Glutamatergic neuron (in vitro differentiated cells): ENCODE data around the gene PRRX2. TPM values are rescaled to one million over a fixed set of nuclear protein-coding genes. Genes with fewer than 3 reads are reported as not detected.

Experiments used
- DNase-seq: peaks from one replicate; pipeline ENCODE4 v3.0.0; 2022
- H3K27ac Mint-ChIP-seq: one replicate; pipeline ENCODE4 v1.8.0; 2020; ENCODE audit warnings: mild to moderate bottlenecking, mixed read lengths, inconsistent platforms; ENCODE audit not compliant: unreplicated experiment
- H3K27me3 Mint-ChIP-seq: one replicate; pipeline ENCODE4 v1.8.0; 2020; ENCODE audit warnings: mild to moderate bottlenecking, moderate library complexity, mixed read lengths, inconsistent platforms; ENCODE audit not compliant: unreplicated experiment
- H3K36me3 Mint-ChIP-seq: one replicate; pipeline ENCODE4 v1.8.0; 2020; ENCODE audit warnings: mild to moderate bottlenecking, mixed read lengths, inconsistent platforms; ENCODE audit not compliant: unreplicated experiment
- H3K4me1 Mint-ChIP-seq: one replicate; pipeline ENCODE4 v1.8.0; 2020; ENCODE audit warnings: mild to moderate bottlenecking, low read depth, mixed read lengths, inconsistent platforms; ENCODE audit not compliant: unreplicated experiment
- H3K4me3 Mint-ChIP-seq: one replicate; pipeline ENCODE4 v1.8.0; 2020; ENCODE audit warnings: mild to moderate bottlenecking, mixed read lengths, inconsistent platforms; ENCODE audit not compliant: unreplicated experiment
- H3K9me3 Mint-ChIP-seq: one replicate; pipeline ENCODE4 v1.8.0; 2020; ENCODE audit warnings: mild to moderate bottlenecking, moderate library complexity, mixed read lengths, inconsistent platforms; ENCODE audit not compliant: unreplicated experiment
- total RNA-seq: library from RNA; stranded (reverse); fragmentation: NEBNext Ultra II Directional; extraction: Animal tissue kit (Norgen Biotek cat#: 25700); gene quantifications from one replicate; pipeline ENCODE4 v1.2.1, GENCODE V29; 2021; ENCODE audit not compliant: unreplicated experiment
- TF ChIP-seq, protein P1 (sequence below): fragments of 200-600 bp; sonication (generic); IDR thresholded peaks from one replicate; pipeline ENCODE4 v1.5.0; 2021; ENCODE audit not compliant: partially characterized antibody, unreplicated experiment

PRRX2 gene
- total RNA-seq, 1 donor from 2014 or later, result 2.3 TPM

GRCh38 chr9:129685220-129685932 is 19.9 kb downstream of the PRRX2 start:
- TF ChIP-seq, protein P1, sequence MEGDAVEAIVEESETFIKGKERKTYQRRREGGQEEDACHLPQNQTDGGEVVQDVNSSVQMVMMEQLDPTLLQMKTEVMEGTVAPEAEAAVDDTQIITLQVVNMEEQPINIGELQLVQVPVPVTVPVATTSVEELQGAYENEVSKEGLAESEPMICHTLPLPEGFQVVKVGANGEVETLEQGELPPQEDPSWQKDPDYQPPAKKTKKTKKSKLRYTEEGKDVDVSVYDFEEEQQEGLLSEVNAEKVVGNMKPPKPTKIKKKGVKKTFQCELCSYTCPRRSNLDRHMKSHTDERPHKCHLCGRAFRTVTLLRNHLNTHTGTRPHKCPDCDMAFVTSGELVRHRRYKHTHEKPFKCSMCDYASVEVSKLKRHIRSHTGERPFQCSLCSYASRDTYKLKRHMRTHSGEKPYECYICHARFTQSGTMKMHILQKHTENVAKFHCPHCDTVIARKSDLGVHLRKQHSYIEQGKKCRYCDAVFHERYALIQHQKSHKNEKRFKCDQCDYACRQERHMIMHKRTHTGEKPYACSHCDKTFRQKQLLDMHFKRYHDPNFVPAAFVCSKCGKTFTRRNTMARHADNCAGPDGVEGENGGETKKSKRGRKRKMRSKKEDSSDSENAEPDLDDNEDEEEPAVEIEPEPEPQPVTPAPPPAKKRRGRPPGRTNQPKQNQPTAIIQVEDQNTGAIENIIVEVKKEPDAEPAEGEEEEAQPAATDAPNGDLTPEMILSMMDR, result no peak
- no peak overlapping the region for H3K27ac Mint-ChIP-seq
- peaks cover 3% of the 10 kb centered on the region for H3K27me3 Mint-ChIP-seq
- H3K4me3 Mint-ChIP-seq, result no peak overlapping the region
- H3K4me1 Mint-ChIP-seq, result peaks cover 1% of the 10 kb centered on the region
- H3K36me3 Mint-ChIP-seq, result no peaks in the 10 kb centered on the region
- no peak for DNase-seq
- H3K9me3 Mint-ChIP-seq, result no peaks in the 10 kb centered on the region

DNA sequence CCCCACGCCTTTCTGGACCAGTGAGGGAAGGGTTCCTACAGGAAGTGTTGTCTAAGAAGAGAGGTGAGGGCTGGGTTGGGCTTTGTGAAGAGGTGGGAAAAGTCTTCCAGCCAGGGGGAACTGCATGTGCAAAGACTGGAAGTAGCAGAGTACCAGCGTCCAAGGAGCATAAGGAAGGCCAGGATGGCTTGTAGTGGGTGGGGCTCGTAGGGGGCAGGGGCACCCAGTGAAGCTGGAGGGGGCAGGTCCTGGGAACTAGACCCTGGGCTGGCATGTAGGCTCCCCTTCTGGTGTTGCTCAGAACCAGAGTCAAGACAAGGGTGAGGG is 20.4 kb downstream of the PRRX2 start:
- Mint-ChIP-seq H3K4me3 (no peak overlapping the region), H3K27me3 (peaks cover 3% of the 10 kb centered on the region), H3K27ac (no peak overlapping the region), H3K9me3 (no peaks in the 10 kb centered on the region), H3K4me1 (no peaks in the 10 kb centered on the region), H3K36me3 (no peaks in the 10 kb centered on the region)
- TF ChIP-seq, protein P1, result no peak
- DNase-seq, result no peak

GRCh38 chr9:129686736-129687135 is 21.3 kb downstream of the PRRX2 start:
- H3K4me3 Mint-ChIP-seq, result no peak overlapping the region

DNA sequence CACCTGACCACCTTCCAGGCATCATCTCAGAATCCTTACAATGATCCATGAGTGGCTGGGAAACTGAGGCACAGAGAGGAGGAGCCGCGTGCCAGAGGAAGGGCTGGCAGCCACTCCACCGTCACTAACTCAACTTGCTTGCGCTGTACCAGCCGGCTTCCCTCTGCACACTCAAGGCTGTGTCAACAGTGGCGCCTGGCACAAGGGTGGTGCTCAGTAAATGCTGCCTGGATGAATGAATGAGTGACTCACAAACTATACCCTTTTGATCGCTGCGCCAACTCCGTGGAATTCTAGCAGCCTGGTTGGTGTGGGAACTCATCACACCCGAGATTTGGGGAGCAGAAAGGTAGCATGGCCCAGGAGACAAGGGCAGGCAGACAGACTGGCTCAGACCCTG is 21.9 kb downstream of the PRRX2 start:
- Mint-ChIP-seq H3K4me3 (no peak overlapping the region), H3K4me1 (no peaks in the 10 kb centered on the region), H3K36me3 (no peaks in the 10 kb centered on the region), H3K9me3 (peaks cover under 1% of the 10 kb centered on the region), H3K27me3 (peaks cover 3% of the 10 kb centered on the region), H3K27ac (no peak overlapping the region)
- DNase-seq, result no peak
- TF ChIP-seq, protein P1, result no peak

More at GRCh38 chr9:129686736-129687135, 21.3 kb downstream of the PRRX2 start:
- Mint-ChIP-seq H3K36me3 (no peaks in the 10 kb centered on the region), H3K27ac (no peak overlapping the region), H3K27me3 (peaks cover 3% of the 10 kb centered on the region), H3K4me1 (no peaks in the 10 kb centered on the region), H3K9me3 (no peaks in the 10 kb centered on the region)
- TF ChIP-seq, protein P1, result no peak
- DNase-seq, result no peak

GRCh38 chr9:129688285-129689043 is 23.0 kb downstream of the PRRX2 start:
- TF ChIP-seq, protein P1, result no peak
- no peak for DNase-seq
- Mint-ChIP-seq H3K4me3 (no peak overlapping the region), H3K36me3 (no peaks in the 10 kb centered on the region), H3K4me1 (no peaks in the 10 kb centered on the region), H3K27me3 (peaks cover 3% of the 10 kb centered on the region), H3K27ac (no peak overlapping the region), H3K9me3 (peaks cover 4% of the 10 kb centered on the region)
